H54 (cell line): ENCODE data around the gene CLASRP.
"Not testable (repeated sequence)": the region's sequence is repeated elsewhere in the genome, so short reads cannot be mapped to it uniquely, and the experiment has no call there.

Experiments
- DNase-seq: peaks from one replicate; pipeline ENCODE4 v3.0.0; 2011; ENCODE audit warnings: low spot score, mixed read lengths; ENCODE audit not compliant: insufficient read length
- FAIRE-seq: peaks from 3 replicates; lab custom pipeline; 2011; peaks lifted over from hg19 to GRCh38; lab: Jason Lieb, UNC
- POLR2A ChIP-seq: IDR thresholded peaks from 2 replicates; pipeline ENCODE4 v1.6.1; 2011; ENCODE audit warnings: low read depth, mild to moderate bottlenecking, low read length

Gene CLASRP

DNA sequence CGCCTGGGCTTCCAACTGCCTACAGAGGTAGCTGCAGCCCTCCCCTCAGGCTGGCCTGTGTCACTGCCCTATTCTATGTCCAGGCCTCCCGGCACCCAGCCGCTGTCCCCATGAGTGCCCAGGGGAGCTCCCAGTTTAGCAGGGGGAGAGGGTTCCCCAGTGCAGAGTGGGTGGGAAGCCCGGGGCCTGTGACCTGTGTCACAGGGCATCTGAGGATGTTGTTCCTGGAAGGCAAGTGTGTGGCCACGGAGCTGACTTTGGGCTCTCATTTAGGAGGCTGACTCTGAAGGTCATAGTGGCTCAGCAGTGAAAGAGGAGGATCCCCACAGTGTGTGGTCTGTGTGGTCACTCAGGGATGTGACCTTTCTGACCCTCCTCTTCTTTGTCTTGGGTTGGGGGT, 79.3 kb downstream of the CLASRP start:
- no peak for TF ChIP-seq POLR2A
- FAIRE-seq: no peak
- DNase-seq: no peak

DNA sequence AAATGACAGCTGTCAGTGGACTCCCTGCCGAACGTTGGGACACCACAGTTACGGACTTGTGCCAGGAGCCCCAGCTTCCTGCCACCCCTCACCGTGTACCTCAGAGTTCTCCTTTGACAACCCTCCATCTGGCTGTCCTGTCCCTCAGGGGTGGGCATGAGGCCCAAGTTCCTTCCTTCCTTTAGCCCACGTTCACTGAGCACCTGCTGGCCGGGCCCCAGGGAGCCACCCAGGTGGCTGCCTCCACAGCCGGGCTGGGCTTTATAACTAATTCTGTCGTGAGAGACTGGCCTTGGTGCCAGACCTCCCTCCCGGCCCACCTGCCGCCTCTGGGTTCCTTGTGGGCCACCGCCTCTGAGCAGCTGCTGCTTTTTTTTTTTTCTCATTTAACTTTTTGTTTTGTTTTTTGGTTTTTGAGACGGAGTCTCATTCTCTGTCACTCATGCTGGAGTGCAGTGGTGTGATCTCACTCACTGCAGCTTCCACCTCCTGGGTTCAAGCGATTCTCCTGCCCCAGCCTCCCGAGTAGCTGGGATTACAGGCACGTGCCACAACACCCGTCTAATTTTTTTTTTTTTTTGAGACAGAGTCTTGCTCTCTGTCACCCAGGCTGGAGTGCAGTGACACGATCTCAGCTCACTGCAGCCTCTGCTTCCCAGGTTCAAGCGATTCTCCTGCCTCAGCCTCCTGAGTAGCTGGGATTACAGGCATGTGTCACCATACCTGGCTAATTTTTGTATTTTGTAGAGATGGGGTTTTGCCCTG, 79.9 kb downstream of the CLASRP start:
- not testable (repeated sequence) for DNase-seq, FAIRE-seq

- FAIRE-seq (no peak), DNase-seq (no peak)
- TF ChIP-seq POLR2A: no peak
Observed at GRCh38 chr19:45119582-45119981, 80.7 kb downstream of the CLASRP start.
